Sigmoid colon (tissue), 7 donors: ENCODE data around the gene ITIH4. TPM values are rescaled to one million over a fixed set of nuclear protein-coding genes. Genes with fewer than 3 reads are reported as not detected.

Experiments used
- DNase-seq: peaks from one replicate; pipeline ENCODE4 v3.0.0-alpha.2; 2019
- H3K27ac ChIP-seq, 4 donors: fragments of 200-600 bp; sonication (generic); one replicate each; pipeline ENCODE4 v1.5.1; 2016 to 2019; ENCODE audit warnings: mild to moderate bottlenecking in 1 of 4
- H3K27me3 ChIP-seq, 3 donors: fragments of 200-600 bp; sonication (generic); one replicate each; pipeline ENCODE4 v1.5.1; 2019; ENCODE audit warnings: mild to moderate bottlenecking in 1 of 3
- H3K36me3 ChIP-seq, 4 donors: fragments of 200-600 bp; sonication (generic); one replicate each; pipeline ENCODE4 v1.5.1; 2016 to 2019
- H3K4me1 ChIP-seq, 4 donors: fragments of 200-600 bp; sonication (generic); one replicate each; pipeline ENCODE4 v1.5.1; 2017 to 2019
- H3K4me3 ChIP-seq, 4 donors: fragments of 200-600 bp; sonication (generic); one replicate each; pipeline ENCODE4 v1.5.1; 2017 to 2019; ENCODE audit warnings: mild to moderate bottlenecking in 2 of 4, moderate library complexity in 1 of 4
- H3K9me3 ChIP-seq, 4 donors: fragments of 200-600 bp in 3 of 4; sonication (generic) in 3 of 4; one replicate each; pipeline versions ENCODE4 v1.5.1 to v1.6.1; 2013 to 2019
- EP300 ChIP-seq, 4 donors: sonication (generic); formaldehyde crosslinking; IDR thresholded peaks; one replicate each; pipeline ENCODE4 v1.6.1; 2017; ENCODE audit warnings: antibody characterized with exemption in 4 of 4
- POLR2A ChIP-seq, 2 donors: fragments of 450-650 bp; IDR thresholded peaks; one replicate each; pipeline ENCODE4 v1.6.1; 2016; ENCODE audit warnings: antibody characterized with exemption in 2 of 2, mild to moderate bottlenecking in 2 of 2, moderate library complexity in 2 of 2
- POLR2AphosphoS5 ChIP-seq, 4 donors: sonication (generic); formaldehyde crosslinking; IDR thresholded peaks; one replicate each; pipeline ENCODE4 v1.6.1; 2017; ENCODE audit warnings: antibody characterized with exemption in 4 of 4
- WGBS, 2 donors: extraction: QIAGEN DNeasy Blood & Tissue Kit; methylation state at CpG; one replicate each; pipeline ENCODE4 v1.1.7; 2013; 5-methylcytosine and 5-hydroxymethylcytosine counted together
- intact Hi-C: fragments of 100-400 bp; cut with DNase I; formaldehyde crosslinking; loops from one replicate; pipeline ENCODE4 v1.15.1; 2023
- polyA plus RNA-seq, 3 donors: library from polyadenylated mRNA; stranded (reverse); fragments of 200-250 nt; gene quantifications; one replicate each; pipeline ENCODE4 v1.2.3, GENCODE V29; 2013
- total RNA-seq, 4 donors: library from RNA; depleted of rRNA; stranded (reverse); fragments of >200 nt; gene quantifications; one replicate each; pipeline ENCODE4 v1.1.0, GENCODE V29; 2016
- TF ChIP-seq, protein P1 (sequence below), 4 experiments: fragments of 450-650 bp in 3 of 4; fragments of 200-600 bp in 1 of 4; IDR thresholded peaks; one replicate each; pipeline ENCODE4 v1.5.1; 2016 to 2019; ENCODE audit warnings: antibody characterized with exemption in 4 of 4, mild to moderate bottlenecking in 3 of 4, moderate library complexity in 2 of 4
- donor health status: healthy with polysubstance abuse.
- donor health status: Bipolar disorder and iron deficiency.
- donor health status: healthy.

The ITIH4 gene
- total and polyA plus RNA-seq, 7 donors, result 2.5 to 12.2 (median 5.6) TPM; not detected in 2

GRCh38 chr3:52810923-52811322 lies 19.5 kb downstream of the ITIH4 start:
- DNase-seq, result no peak
- Histone ChIP-seq H3K9me3 (no peaks in the 10 kb centered on the region), H3K36me3 (no peaks in the 10 kb centered on the region), H3K4me3 (no peak overlapping the region), H3K4me1 (no peaks in the 10 kb centered on the region), H3K27me3 (no peaks in the 10 kb centered on the region), H3K27ac (no peak overlapping the region)
- no peak for TF ChIP-seq EP300 (IDR thresholded peaks at IDR 0.05)
- no peak for TF ChIP-seq POLR2AphosphoS5 (IDR thresholded peaks at IDR 0.05)
- TF ChIP-seq POLR2A (IDR thresholded peaks at IDR 0.05), result no peak
- TF ChIP-seq, protein P1, sequence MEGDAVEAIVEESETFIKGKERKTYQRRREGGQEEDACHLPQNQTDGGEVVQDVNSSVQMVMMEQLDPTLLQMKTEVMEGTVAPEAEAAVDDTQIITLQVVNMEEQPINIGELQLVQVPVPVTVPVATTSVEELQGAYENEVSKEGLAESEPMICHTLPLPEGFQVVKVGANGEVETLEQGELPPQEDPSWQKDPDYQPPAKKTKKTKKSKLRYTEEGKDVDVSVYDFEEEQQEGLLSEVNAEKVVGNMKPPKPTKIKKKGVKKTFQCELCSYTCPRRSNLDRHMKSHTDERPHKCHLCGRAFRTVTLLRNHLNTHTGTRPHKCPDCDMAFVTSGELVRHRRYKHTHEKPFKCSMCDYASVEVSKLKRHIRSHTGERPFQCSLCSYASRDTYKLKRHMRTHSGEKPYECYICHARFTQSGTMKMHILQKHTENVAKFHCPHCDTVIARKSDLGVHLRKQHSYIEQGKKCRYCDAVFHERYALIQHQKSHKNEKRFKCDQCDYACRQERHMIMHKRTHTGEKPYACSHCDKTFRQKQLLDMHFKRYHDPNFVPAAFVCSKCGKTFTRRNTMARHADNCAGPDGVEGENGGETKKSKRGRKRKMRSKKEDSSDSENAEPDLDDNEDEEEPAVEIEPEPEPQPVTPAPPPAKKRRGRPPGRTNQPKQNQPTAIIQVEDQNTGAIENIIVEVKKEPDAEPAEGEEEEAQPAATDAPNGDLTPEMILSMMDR (IDR thresholded peaks at IDR 0.05), result no peak
- intact Hi-C loops, result no loop called here
- WGBS, 2 donors, result 94% methylated on average over 11 of the region's 11 CpGs

- 47 to 74% methylated on average over 7 of the region's 7 CpGs for WGBS, 2 donors
- Histone ChIP-seq H3K4me1 (no peaks in the 10 kb centered on the region), H3K9me3 (no peaks in the 10 kb centered on the region), H3K27ac (no peak overlapping the region), H3K4me3 (no peak overlapping the region), H3K27me3 (peaks cover 0 to 4% (median 0%) of the 10 kb centered on the region in 3 donors), H3K36me3 (no peaks in the 10 kb centered on the region)
- intact Hi-C loops, result no loop called here
- no peak for TF ChIP-seq POLR2A (IDR thresholded peaks at IDR 0.05)
- TF ChIP-seq, protein P1 (IDR thresholded peaks at IDR 0.05), result no peak
- no peak for TF ChIP-seq EP300 (IDR thresholded peaks at IDR 0.05)
- no peak for TF ChIP-seq POLR2AphosphoS5 (IDR thresholded peaks at IDR 0.05)
- DNase-seq, result no peak
Observed at GRCh38 chr3:52809662-52810377, 20.7 kb downstream of the ITIH4 start.

DNA sequence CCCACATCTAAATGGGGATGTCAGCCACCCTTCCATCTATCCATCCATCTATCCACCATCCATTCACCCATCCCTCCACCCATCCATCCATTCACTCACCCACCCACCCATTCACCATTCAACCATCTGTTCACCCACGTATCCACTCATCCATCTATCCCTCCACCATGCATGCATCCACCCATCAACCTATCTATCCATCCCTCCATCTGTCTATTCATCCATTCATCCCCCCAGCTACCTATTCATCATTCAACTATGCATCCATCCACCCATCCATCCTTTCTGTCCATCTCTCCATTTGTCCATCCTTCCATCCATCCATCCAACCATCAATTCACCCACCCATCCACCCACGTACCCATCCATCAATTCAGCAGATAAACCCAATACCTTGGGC lies 21.3 kb downstream of the ITIH4 start:
- DNase-seq, result no peak
- no peak overlapping the region for H3K27ac ChIP-seq
- H3K9me3 ChIP-seq, result no peaks in the 10 kb centered on the region
- H3K27me3 ChIP-seq, result peaks cover 0 to 4% (median 0%) of the 10 kb centered on the region in 3 donors
- TF ChIP-seq EP300 (IDR thresholded peaks at IDR 0.05) (no peak), POLR2AphosphoS5 (IDR thresholded peaks at IDR 0.05) (no peak), POLR2A (IDR thresholded peaks at IDR 0.05) (no peak)
- TF ChIP-seq, protein P1 (IDR thresholded peaks at IDR 0.05), result no peak
- 76 to 82% methylated on average over 2 of the region's 2 CpGs for WGBS, 2 donors
- H3K4me3 ChIP-seq, result no peak overlapping the region
- intact Hi-C loops, result no loop called here
- H3K4me1 ChIP-seq, result no peaks in the 10 kb centered on the region
- H3K36me3 ChIP-seq, result no peaks in the 10 kb centered on the region

DNA sequence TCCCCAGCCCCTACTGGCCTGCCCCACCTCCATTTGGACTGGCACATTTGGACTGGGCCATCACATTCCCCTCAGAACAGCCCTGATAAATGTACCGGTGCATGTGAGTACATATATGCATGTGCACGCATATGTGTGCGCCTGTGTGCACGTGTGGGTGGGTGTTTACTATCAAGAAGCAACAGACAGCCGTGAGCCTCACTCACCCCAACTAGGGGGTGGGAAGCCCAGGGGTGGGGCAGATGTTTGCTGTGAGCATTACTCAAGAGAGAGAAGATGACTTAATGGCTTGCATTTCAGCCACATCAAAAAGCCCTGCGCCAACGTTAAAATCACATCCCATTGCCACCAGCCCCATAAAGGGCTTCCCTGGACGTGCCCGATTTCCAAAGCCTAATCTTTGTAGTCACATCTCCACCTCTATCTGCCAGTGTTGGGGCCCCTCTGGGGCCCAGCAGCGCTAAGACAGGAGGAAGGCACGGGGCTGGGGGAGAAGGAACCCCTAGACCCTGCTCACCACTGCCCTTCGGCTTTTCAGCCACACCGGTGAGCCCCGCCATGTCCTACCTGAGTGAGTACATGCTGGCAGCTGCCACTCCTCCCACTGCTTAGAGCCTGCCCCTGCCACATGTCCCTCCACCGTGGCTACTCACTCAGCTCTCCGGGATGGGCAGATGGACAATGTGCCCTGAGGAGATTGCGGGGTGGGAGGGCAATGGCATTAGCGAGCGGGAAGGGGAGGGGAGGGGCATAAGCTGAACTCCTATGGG lies 25.0 kb downstream of the ITIH4 start:
- H3K27ac ChIP-seq, result no peak overlapping the region
- intact Hi-C loops, result no loop called here
- 80 to 81% methylated on average over 19 of the region's 19 CpGs for WGBS, 2 donors
- no peak for TF ChIP-seq POLR2A (IDR thresholded peaks at IDR 0.05)
- no peak for TF ChIP-seq POLR2AphosphoS5 (IDR thresholded peaks at IDR 0.05)
- TF ChIP-seq, protein P1 (IDR thresholded peaks at IDR 0.05), result no peak
- no peak for TF ChIP-seq EP300 (IDR thresholded peaks at IDR 0.05)
- DNase-seq, result no peak
- no peaks in the 10 kb centered on the region for H3K36me3 ChIP-seq
- H3K4me1 ChIP-seq, result no peaks in the 10 kb centered on the region
- H3K9me3 ChIP-seq, result no peaks in the 10 kb centered on the region
- peaks cover 0 to 4% (median 0%) of the 10 kb centered on the region in 3 donors for H3K27me3 ChIP-seq
- H3K4me3 ChIP-seq, result no peak overlapping the region
